Measurements from ENCODE around the gene SURF6. TPM values are rescaled to one million over a fixed set of nuclear protein-coding genes. Genes with fewer than 3 reads are reported as not detected.

The SURF6 gene
- total RNA-seq, 1 donor from 2014 or later: 24.9 TPM

- Mint-ChIP-seq H3K4me3 (no peak overlapping the region), H3K9me3 (no peaks in the 10 kb centered on the region)
Observed at GRCh38 chr9:133366435-133366834, 30.4 kb upstream of the SURF6 start.

GRCh38 chr9:133362359-133363044 lies 26.5 kb upstream of the SURF6 start:
- no peaks in the 10 kb centered on the region for H3K27me3 Mint-ChIP-seq (ENCODE audit: low read depth)
- H3K27ac Mint-ChIP-seq: no peak overlapping the region
- no peak overlapping the region for H3K4me3 Mint-ChIP-seq
- DNase-seq (ENCODE audit: low spot score in 2 of 2, unreplicated experiment in 2 of 2): no peak
- no peaks in the 10 kb centered on the region for H3K4me1 Mint-ChIP-seq
- H3K9me3 Mint-ChIP-seq: no peaks in the 10 kb centered on the region
- peaks cover 25% of the 10 kb centered on the region for H3K36me3 Mint-ChIP-seq
- TF ChIP-seq CTCF (IDR thresholded peaks at IDR 0.05; ENCODE audit: unreplicated experiment): no peak

More at GRCh38 chr9:133366435-133366834, 30.4 kb upstream of the SURF6 start:
- H3K36me3 Mint-ChIP-seq: peaks cover 25% of the 10 kb centered on the region
- no peak for TF ChIP-seq CTCF (IDR thresholded peaks at IDR 0.05; ENCODE audit: unreplicated experiment)
- no peaks in the 10 kb centered on the region for H3K27me3 Mint-ChIP-seq (ENCODE audit: low read depth)
- no peak for DNase-seq (ENCODE audit: low spot score in 2 of 2, unreplicated experiment in 2 of 2)
- H3K4me1 Mint-ChIP-seq: peaks cover 3% of the 10 kb centered on the region
- H3K27ac Mint-ChIP-seq: no peak overlapping the region

- peaks cover 25% of the 10 kb centered on the region for H3K36me3 Mint-ChIP-seq
- H3K9me3 Mint-ChIP-seq: no peaks in the 10 kb centered on the region
- no peak for DNase-seq (ENCODE audit: low spot score in 2 of 2, unreplicated experiment in 2 of 2)
- no peak for TF ChIP-seq CTCF (IDR thresholded peaks at IDR 0.05; ENCODE audit: unreplicated experiment)
- no peak overlapping the region for H3K4me3 Mint-ChIP-seq
- H3K27me3 Mint-ChIP-seq (ENCODE audit: low read depth): no peaks in the 10 kb centered on the region
- peak overlapping the region; percentile 39 for H3K27ac Mint-ChIP-seq
- peaks cover 3% of the 10 kb centered on the region for H3K4me1 Mint-ChIP-seq
Observed at GRCh38 chr9:133361507-133362092, 25.6 kb upstream of the SURF6 start.

GRCh38 chr9:133360400-133361393 lies 24.7 kb upstream of the SURF6 start:
- peaks cover 25% of the 10 kb centered on the region for H3K36me3 Mint-ChIP-seq
- H3K9me3 Mint-ChIP-seq: no peaks in the 10 kb centered on the region

More at GRCh38 chr9:133360400-133361393, 24.7 kb upstream of the SURF6 start:
- Mint-ChIP-seq H3K4me3 (no peak overlapping the region), H3K27me3 (ENCODE audit: low read depth) (no peaks in the 10 kb centered on the region), H3K4me1 (peaks cover 3% of the 10 kb centered on the region), H3K27ac (no peak overlapping the region)
- TF ChIP-seq CTCF (IDR thresholded peaks at IDR 0.05; ENCODE audit: unreplicated experiment): no peak
- no peak for DNase-seq (ENCODE audit: low spot score in 2 of 2, unreplicated experiment in 2 of 2)
